SK-N-SH (cell line): ENCODE results near the gene SLC39A13. TPM values are rescaled to one million over a fixed set of nuclear protein-coding genes. Genes with fewer than 3 reads are reported as not detected.

ENCODE experiments used
- EP300 ChIP-seq, 2 experiments: IDR thresholded peaks; 2 replicates each; pipeline versions ENCODE4 v1.4.0 to v1.6.1; 2012; ENCODE audit warnings: borderline replicate concordance in 1 of 2, low read depth in 1 of 2, low read length in 1 of 2
- EZH2phosphoT487 ChIP-seq: fragments of 200-600 bp; sonication (generic); IDR thresholded peaks from 2 replicates; pipeline ENCODE4 v1.6.1; 2017; ENCODE audit warnings: low read depth, mixed run types, mild to moderate bottlenecking, antibody characterized with exemption, moderate library complexity, borderline replicate concordance
- FOSL2 ChIP-seq: IDR thresholded peaks from 2 replicates; pipeline ENCODE4 v1.4.0; 2012; ENCODE audit warnings: low read depth, mild to moderate bottlenecking, moderate library complexity, borderline replicate concordance
- FOXM1 ChIP-seq: IDR thresholded peaks from 2 replicates; pipeline ENCODE4 v1.4.0; 2012; ENCODE audit warnings: low read depth, mild to moderate bottlenecking
- GABPA ChIP-seq: IDR thresholded peaks from 2 replicates; pipeline ENCODE4 v1.4.0; 2012; ENCODE audit warnings: low read depth, mild to moderate bottlenecking
- GATA2 ChIP-seq: sonication (generic); formaldehyde crosslinking; IDR thresholded peaks from 2 replicates; pipeline ENCODE4 v1.5.0; 2020; ENCODE audit warnings: mild to moderate bottlenecking, missing genetic modification reagents
- IRF3 ChIP-seq: fragments of 150-350 bp; IDR thresholded peaks from 2 replicates; pipeline ENCODE4 v1.6.1; 2016; ENCODE audit warnings: mild to moderate bottlenecking, low read depth, low read length
- JUND ChIP-seq: IDR thresholded peaks from 2 replicates; pipeline ENCODE4 v1.4.0; 2012
- MXI1 ChIP-seq: IDR thresholded peaks from 2 replicates; pipeline ENCODE4 v1.6.1; 2012; ENCODE audit warnings: mild to moderate bottlenecking, low read depth, low read length, improper control_type of control experiment
- NFIC ChIP-seq: IDR thresholded peaks from 2 replicates; pipeline ENCODE4 v1.4.0; 2012; ENCODE audit warnings: borderline replicate concordance
- NRF1 ChIP-seq: IDR thresholded peaks from 2 replicates; pipeline ENCODE4 v1.6.1; 2012; ENCODE audit warnings: low read depth, mild to moderate bottlenecking, low read length
- POLR2AphosphoS5 ChIP-seq: IDR thresholded peaks from 2 replicates; pipeline ENCODE4 v1.6.1; 2012; ENCODE audit warnings: low read depth, low read length
- RAD21 ChIP-seq: IDR thresholded peaks from 2 replicates; pipeline ENCODE4 v1.6.1; 2012; ENCODE audit warnings: mild to moderate bottlenecking, low read length
- RCOR1 ChIP-seq: fragments of 150-350 bp; IDR thresholded peaks from 2 replicates; pipeline ENCODE4 v1.6.1; 2017; ENCODE audit warnings: antibody characterized with exemption, low read length
- RFX5 ChIP-seq: IDR thresholded peaks from 2 replicates; pipeline ENCODE4 v1.6.1; 2012; ENCODE audit warnings: mild to moderate bottlenecking, improper control_type of control experiment, low read length
- RXRA ChIP-seq: IDR thresholded peaks from 2 replicates; pipeline ENCODE4 v1.4.0; 2012; ENCODE audit warnings: low read depth, mild to moderate bottlenecking, borderline replicate concordance
- SIN3A ChIP-seq: IDR thresholded peaks from 2 replicates; pipeline ENCODE4 v1.6.1; 2012; ENCODE audit warnings: low read depth, mild to moderate bottlenecking, low read length, moderate library complexity, borderline replicate concordance
- SMC3 ChIP-seq: IDR thresholded peaks from 2 replicates; pipeline ENCODE4 v1.6.1; 2012; ENCODE audit warnings: low read depth, low read length, improper control_type of control experiment
- TEAD4 ChIP-seq: IDR thresholded peaks from 2 replicates; pipeline ENCODE4 v1.4.0; 2012; ENCODE audit warnings: mild to moderate bottlenecking, borderline replicate concordance; ENCODE audit not compliant: insufficient read depth
- USF1 ChIP-seq: IDR thresholded peaks from 2 replicates; pipeline ENCODE4 v1.4.0; 2012; ENCODE audit warnings: low read depth, borderline replicate concordance
- USF2 ChIP-seq: fragments of 150-350 bp; IDR thresholded peaks from 2 replicates; pipeline ENCODE4 v1.6.1; 2017; ENCODE audit warnings: antibody characterized with exemption, low read length, low read depth, borderline replicate concordance
- YY1 ChIP-seq: IDR thresholded peaks from 2 replicates; pipeline ENCODE4 v1.4.0; 2012; ENCODE audit warnings: low read depth, mild to moderate bottlenecking
- ZBTB33 ChIP-seq: IDR thresholded peaks from 2 replicates; pipeline ENCODE4 v1.4.0; 2012; ENCODE audit warnings: low read depth, borderline replicate concordance
- polyA plus RNA-seq, 3 experiments: library from polyadenylated mRNA; depleted of rRNA; stranded (reverse); fragments of >200 nt; gene quantifications; 2 replicates each; pipeline ENCODE4 v1.2.3, GENCODE V29; 2012

The SLC39A13 gene
- polyA plus RNA-seq, 1 of the 3 experiments (the other 2 are of a cell fraction): 65.5 TPM

- TF ChIP-seq NRF1 (no peak), USF2 (no peak), RXRA (no peak), IRF3 (no peak), YY1 (no peak), RAD21 (peak; percentile 56), FOSL2 (no peak), EP300 (IDR thresholded peaks at IDR 0.05; ENCODE audit: borderline replicate concordance in 1 of 2, low read depth in 1 of 2, low read length in 1 of 2) (peak in 1 of 2 experiments; percentile 41; a peak in 2 of 4 replicates), SMC3 (peak; percentile 40; the same call in 1 of the 2 replicates), EZH2phosphoT487 (no peak), ZBTB33 (no peak), MXI1 (peak; percentile 59; the same call in 1 of the 2 replicates), GATA2 (no peak), NFIC (no peak), FOXM1 (no peak), USF1 (no peak), RFX5 (no peak), POLR2AphosphoS5 (no peak), RCOR1 (no peak), JUND (no peak), SIN3A (no peak), GABPA (no peak), TEAD4 (no peak)
- TF ChIP-seq, all 33 proteins: peak for 5
These were observed 3.7 kb downstream of the SLC39A13 start (continued) for GRCh38 chr11:47411884-47412746.
